Gastroesophageal sphincter (tissue), 3 donors: Measurements from ENCODE around the gene ZNF385B.

Experiments used
- CTCF ChIP-seq, 4 experiments: fragments of 200-600 bp in 2 of 4; fragments of 450-650 bp in 2 of 4; sonication (generic) in 1 of 4; IDR thresholded peaks; one replicate each; pipeline ENCODE4 v1.5.1; 2017 to 2019; ENCODE audit warnings: antibody characterized with exemption in 4 of 4, mild to moderate bottlenecking in 2 of 4, moderate library complexity in 2 of 4
- POLR2A ChIP-seq, 2 donors: fragments of 450-650 bp; IDR thresholded peaks; one replicate each; pipeline ENCODE4 v1.6.1; 2017; ENCODE audit warnings: antibody characterized with exemption in 2 of 2, mild to moderate bottlenecking in 2 of 2, moderate library complexity in 1 of 2

- no peak for TF ChIP-seq CTCF (IDR thresholded peaks at IDR 0.05)
- no peak for TF ChIP-seq POLR2A (IDR thresholded peaks at IDR 0.05)
These were observed 467.9 kb downstream of the ZNF385B start for GRCh38 chr2:179393481-179393880.
